Hepatocyte (in vitro differentiated cells): ENCODE results near the gene CGREF1.

ENCODE experiments used
- EZH2 ChIP-seq: fragments of 200-600 bp; sonication (generic); IDR thresholded peaks from 2 replicates; pipeline ENCODE4 v1.6.1; 2016; ENCODE audit warnings: antibody characterized with exemption, mild to moderate bottlenecking, borderline replicate concordance
- EZH2phosphoT487 ChIP-seq: fragments of 200-600 bp; sonication (generic); IDR thresholded peaks from one replicate; pipeline ENCODE4 v1.6.1; 2018; ENCODE audit warnings: antibody characterized with exemption, mild to moderate bottlenecking, low read depth, moderate library complexity; ENCODE audit not compliant: unreplicated experiment, severe bottlenecking

GRCh38 chr2:27137322-27137935, 18.5 kb upstream of the CGREF1 start:
- TF ChIP-seq EZH2phosphoT487: no peak
- no peak for TF ChIP-seq EZH2
